PC-3 (cell line): ENCODE measurements around the gene ZNF831. TPM values are rescaled to one million over a fixed set of nuclear protein-coding genes. Genes with fewer than 3 reads are reported as not detected.

Source experiments
- ATAC-seq: fragments of 200-7000 bp; cut with Tn5 transposase; 2 replicates; pipeline ENCODE4 v1.9.1; 2020; ENCODE audit warnings: mild to moderate bottlenecking, moderate library complexity
- BruUV-seq: library from RNA; stranded (reverse); fragments of 400-500 nt; replicated peaks from 2 replicates; lab custom pipeline; 2021; lab: Mats Ljungman, UMichigan
- CTCF ChIA-PET: fragments of 300-600 bp; sonication (Branson Sonifier 250); formaldehyde crosslinking; loops from one replicate; lab custom pipeline; 2022; ENCODE audit warnings: antibody characterized with exemption; lab: Charles Lee
- POLR2A ChIA-PET: fragments of 300-600 bp; sonication (Branson Sonifier 250); formaldehyde crosslinking; loops from one replicate; lab custom pipeline; 2022; ENCODE audit warnings: antibody characterized with exemption; ENCODE audit not compliant: unreplicated experiment; lab: Charles Lee
- DNase-seq: peaks from one replicate; pipeline ENCODE4 v3.0.0-alpha.2; 2015
- H2AFZ ChIP-seq: fragments of 300-600 bp; sonication (generic); 2 replicates; pipeline ENCODE4 v1.6.0; 2016; ENCODE audit warnings: antibody characterized with exemption, low read length
- H3F3A ChIP-seq: fragments of 300-600 bp; sonication (generic); one replicate; pipeline ENCODE4 v1.6.0; 2017; ENCODE audit warnings: antibody characterized with exemption, low read length, control low read depth, mild to moderate bottlenecking; ENCODE audit not compliant: unreplicated experiment
- H3K27ac ChIP-seq: fragments of 300-600 bp; sonication (generic); 2 replicates; pipeline ENCODE4 v1.5.1; 2016; ENCODE audit warnings: mild to moderate bottlenecking, low read length
- H3K27me3 ChIP-seq: fragments of 300-600 bp; sonication (generic); 2 replicates; pipeline ENCODE4 v1.6.1; 2016; ENCODE audit warnings: low read length, mixed read lengths
- H3K36me3 ChIP-seq: fragments of 300-600 bp; sonication (generic); 2 replicates; pipeline ENCODE4 v1.6.1; 2016; ENCODE audit warnings: low read depth, mixed run types, low read length, mixed read lengths
- H3K4me1 ChIP-seq: fragments of 300-600 bp; sonication (generic); 2 replicates; pipeline ENCODE4 v1.5.1; 2016; ENCODE audit warnings: low read length; ENCODE audit not compliant: insufficient read depth
- H3K4me2 ChIP-seq: fragments of 300-600 bp; sonication (generic); 2 replicates; pipeline ENCODE4 v1.6.0; 2016; ENCODE audit warnings: low read length
- H3K4me3 ChIP-seq: fragments of 300-600 bp; sonication (generic); 2 replicates; pipeline ENCODE4 v1.5.1; 2016; ENCODE audit warnings: mild to moderate bottlenecking, low read length, mixed read lengths
- H3K79me2 ChIP-seq: fragments of 300-600 bp; sonication (generic); 2 replicates; pipeline ENCODE4 v1.6.1; 2017; ENCODE audit warnings: low read length, mixed read lengths
- H3K9ac ChIP-seq: fragments of 300-600 bp; sonication (generic); 2 replicates; pipeline ENCODE4 v1.6.0; 2016; ENCODE audit warnings: mild to moderate bottlenecking, low read length
- H3K9me2 ChIP-seq: fragments of 300-600 bp; sonication (generic); replicated peaks from 2 replicates; pipeline ENCODE4 v1.6.1; 2016; ENCODE audit warnings: mixed run types, low read length, mixed read lengths
- H3K9me3 ChIP-seq: fragments of 300-600 bp; sonication (generic); 2 replicates; pipeline ENCODE4 v1.6.1; 2016; ENCODE audit warnings: low read length, mixed read lengths
- H4K20me1 ChIP-seq: fragments of 300-600 bp; sonication (generic); 2 replicates; pipeline ENCODE4 v1.6.1; 2016; ENCODE audit warnings: low read length, mixed read lengths
- CTCF ChIP-seq: fragments of 300-600 bp; sonication (generic); conservative IDR thresholded peaks from 2 replicates; pipeline ENCODE4 v1.5.1; 2017; ENCODE audit warnings: antibody characterized with exemption, low read depth, mild to moderate bottlenecking, low read length
- EZH2 ChIP-seq: fragments of 300-600 bp; sonication (generic); IDR thresholded peaks from one replicate; pipeline ENCODE4 v1.6.1; 2017; ENCODE audit warnings: antibody characterized with exemption, mild to moderate bottlenecking, low read length; ENCODE audit not compliant: unreplicated experiment
- EZH2phosphoT487 ChIP-seq: fragments of 300-600 bp; sonication (generic); IDR thresholded peaks from 2 replicates; pipeline ENCODE4 v1.6.1; 2018; ENCODE audit warnings: mild to moderate bottlenecking, antibody characterized with exemption, low read length, borderline replicate concordance
- intact Hi-C: fragments of 100-400 bp; cut with micrococcal nuclease; formaldehyde crosslinking; loops from 2 replicates; pipeline ENCODE4 v1.9.0; 2023
- total RNA-seq: library from RNA; depleted of rRNA; stranded (reverse); fragments of >200 nt; gene quantifications from 2 replicates; pipeline ENCODE4 v1.2.3, GENCODE V29; 2014

Gene ZNF831
- total RNA-seq, 1 experiment from 2014 or later = not detected

GRCh38 chr20:59170406-59171349, 7.1 kb downstream of the ZNF831 start:
- ATAC-seq = no peak
- Histone ChIP-seq H3K4me1 (no peaks in the 10 kb centered on the region), H2AFZ (no peak overlapping the region), H3K4me2 (no peak overlapping the region), H3K27ac (no peak overlapping the region), H3K36me3 (no peaks in the 10 kb centered on the region), H3K79me2 (no peaks in the 10 kb centered on the region), H3K4me3 (no peak overlapping the region), H3K9me3 (no peaks in the 10 kb centered on the region), H3K27me3 (peaks cover 78% of the 10 kb centered on the region), H3K9ac (no peak overlapping the region), H4K20me1 (no peaks in the 10 kb centered on the region), H3F3A (no peaks in the 10 kb centered on the region), H3K9me2 (no peaks in the 10 kb centered on the region)
- no peak for DNase-seq
- BruUV-seq = no TSS peak
- intact Hi-C loops = no loop called here
- CTCF ChIA-PET = no interaction called here
- TF ChIP-seq EZH2 (no peak), CTCF (no peak), EZH2phosphoT487 (no peak)
- POLR2A ChIA-PET = no interaction called here

GRCh38 chr20:59171986-59172385, 8.4 kb downstream of the ZNF831 start:
- no peak overlapping the region for H3K27ac ChIP-seq
- DNase-seq = no peak
- H3K79me2 ChIP-seq = no peaks in the 10 kb centered on the region
- no peak overlapping the region for H3K4me2 ChIP-seq
- no peaks in the 10 kb centered on the region for H3F3A ChIP-seq
- POLR2A ChIA-PET = no interaction called here
- CTCF ChIA-PET = no interaction called here
- H4K20me1 ChIP-seq = no peaks in the 10 kb centered on the region
- H3K9ac ChIP-seq = no peak overlapping the region
- H3K9me3 ChIP-seq = no peaks in the 10 kb centered on the region
- H3K9me2 ChIP-seq = no peaks in the 10 kb centered on the region
- H2AFZ ChIP-seq = no peak overlapping the region
- no TSS peak for BruUV-seq
- no peaks in the 10 kb centered on the region for H3K36me3 ChIP-seq
- TF ChIP-seq CTCF (no peak), EZH2 (no peak)
- H3K27me3 ChIP-seq = peaks cover 78% of the 10 kb centered on the region
- no peaks in the 10 kb centered on the region for H3K4me1 ChIP-seq
- intact Hi-C loops = no loop called here
- ATAC-seq = no peak
- no peak overlapping the region for H3K4me3 ChIP-seq

- no peak for DNase-seq
- peaks cover 78% of the 10 kb centered on the region for H3K27me3 ChIP-seq
- TF ChIP-seq CTCF (no peak), EZH2phosphoT487 (no peak), EZH2 (no peak)
- H3K4me1 ChIP-seq = no peaks in the 10 kb centered on the region
- ATAC-seq = no peak
- POLR2A ChIA-PET = no interaction called here
- H3F3A ChIP-seq = no peaks in the 10 kb centered on the region
- no peak overlapping the region for H3K4me3 ChIP-seq
- no peaks in the 10 kb centered on the region for H4K20me1 ChIP-seq
- H3K4me2 ChIP-seq = no peak overlapping the region
- H3K27ac ChIP-seq = no peak overlapping the region
- no peaks in the 10 kb centered on the region for H3K79me2 ChIP-seq
- H3K9ac ChIP-seq = no peak overlapping the region
- H2AFZ ChIP-seq = no peak overlapping the region
- BruUV-seq = no TSS peak
- intact Hi-C loops = no loop called here
- H3K36me3 ChIP-seq = no peaks in the 10 kb centered on the region
- CTCF ChIA-PET = no interaction called here
- no peaks in the 10 kb centered on the region for H3K9me3 ChIP-seq
- H3K9me2 ChIP-seq = no peaks in the 10 kb centered on the region
Measured at GRCh38 chr20:59173938-59174491, 10.4 kb downstream of the ZNF831 start.
